ENCODE data around the gene LRRTM4. TPM values are rescaled to one million over a fixed set of nuclear protein-coding genes. Genes with fewer than 3 reads are reported as not detected.

LRRTM4 gene
- total and polyA plus RNA-seq, 2 of the 13 experiments (the other 11 are each of a cell fraction or from before 2014, with no cell fraction given), result 1.2 TPM

DNA sequence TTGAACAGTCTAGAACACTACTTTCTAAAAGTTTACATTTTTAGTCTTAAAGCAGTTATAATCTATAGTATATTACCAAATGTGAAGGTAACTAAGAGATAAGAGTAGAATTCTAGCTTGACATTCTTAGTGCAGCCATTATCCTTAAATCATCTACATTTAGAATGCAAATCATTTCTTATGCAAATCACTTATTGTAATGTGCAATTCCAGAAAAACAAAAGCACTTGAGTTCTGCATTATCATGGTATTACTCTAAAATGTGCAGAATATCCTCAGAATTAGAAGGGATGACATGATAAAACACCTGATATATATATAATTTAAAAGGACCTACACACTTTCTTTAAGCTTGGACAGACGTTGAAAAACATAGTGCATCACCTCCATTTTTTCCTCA lies 712 bp upstream of the LRRTM4 start (continued):
- TF ChIP-seq ZUFSP (CRISPR knock-in tag; IDR thresholded peaks at IDR 0.05; ENCODE audit: borderline replicate concordance), result no peak
- TF ChIP-seq XRCC5 (optimal IDR thresholded peaks at IDR 0.05; ENCODE audit: low read length), result no peak

DNA sequence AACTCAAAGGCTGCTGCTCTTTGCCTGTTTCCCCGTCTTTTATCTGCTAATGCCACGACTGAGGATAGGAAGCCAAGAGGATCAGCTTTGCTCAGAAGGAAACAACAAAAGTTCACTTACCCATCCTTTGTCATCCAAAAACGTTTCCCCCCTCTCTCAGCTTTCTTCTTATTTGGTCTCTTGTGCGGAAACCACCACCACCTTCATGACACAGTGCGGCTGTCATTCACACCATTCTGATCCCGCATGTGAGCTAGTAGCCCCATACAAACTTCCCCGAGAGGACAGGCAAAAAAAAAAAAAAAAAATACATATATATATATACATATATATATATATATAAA lies 656 bp downstream of the LRRTM4 start:
- H3K4me2 ChIP-seq (ENCODE audit: low read depth, low read length), result no peak overlapping the region
- DNase-seq (ENCODE audit: low spot score) (no peak), ATAC-seq (no peak), FAIRE-seq (no peak)
- H3K4me3 ChIP-seq (replicated peaks in 1 of 3; ENCODE audit: insufficient read depth in 1 of 3, low read depth in 2 of 3, low read length in 3 of 3), result no peak overlapping the region
- no peak overlapping the region for H3K9ac ChIP-seq (ENCODE audit: insufficient read depth, low read depth, low read length)
- intact Hi-C loops (cut with micrococcal nuclease; ENCODE audit: unreplicated experiment) (no loop called here), in situ Hi-C loops (cut with HindIII; ENCODE audit: extremely low pct_ligation_motif_present, low pct_unique_long_range_greater_than_20kb) (no loop called here)
- ChIA-PET CTCF (ENCODE audit: low intra/inter-chr PET ratio, low total read pairs) (no interaction called here), POLR2A (no interaction called here)
- peaks cover 0 to 12% of the 10 kb centered on the region in 2 experiments; a peak in 1 of 5 replicates for H3K27me3 ChIP-seq (ENCODE audit: control insufficient read depth in 1 of 2, insufficient read depth in 2 of 2, low read length in 2 of 2)
- H2AFZ ChIP-seq (ENCODE audit: low read length), result no peak overlapping the region
- BruUV-seq (replicated peaks), result no TSS peak
- no peaks in the 10 kb centered on the region for H3K36me3 ChIP-seq (replicated peaks in 1 of 2; ENCODE audit: control insufficient read depth in 1 of 2, insufficient read depth in 2 of 2, low read length in 2 of 2)
- H3K4me1 ChIP-seq (ENCODE audit: insufficient read depth, low read length), result no peaks in the 10 kb centered on the region
- no peak for TF ChIP-seq ZNF263 (CRISPR knock-in tag; IDR thresholded peaks at IDR 0.05)
- TF ChIP-seq EHMT2 (IDR thresholded peaks at IDR 0.05; ENCODE audit: borderline replicate concordance, low read depth, low read length), result no peak
- no peak for TF ChIP-seq MED8 (CRISPR knock-in tag; IDR thresholded peaks at IDR 0.05; ENCODE audit: insufficient replicate concordance)
- TF ChIP-seq, protein P1, sequence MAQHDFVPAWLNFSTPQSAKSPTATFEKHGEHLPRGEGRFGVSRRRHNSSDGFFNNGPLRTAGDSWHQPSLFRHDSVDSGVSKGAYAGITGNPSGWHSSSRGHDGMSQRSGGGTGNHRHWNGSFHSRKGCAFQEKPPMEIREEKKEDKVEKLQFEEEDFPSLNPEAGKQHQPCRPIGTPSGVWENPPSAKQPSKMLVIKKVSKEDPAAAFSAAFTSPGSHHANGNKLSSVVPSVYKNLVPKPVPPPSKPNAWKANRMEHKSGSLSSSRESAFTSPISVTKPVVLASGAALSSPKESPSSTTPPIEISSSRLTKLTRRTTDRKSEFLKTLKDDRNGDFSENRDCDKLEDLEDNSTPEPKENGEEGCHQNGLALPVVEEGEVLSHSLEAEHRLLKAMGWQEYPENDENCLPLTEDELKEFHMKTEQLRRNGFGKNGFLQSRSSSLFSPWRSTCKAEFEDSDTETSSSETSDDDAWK (CRISPR knock-in tag; IDR thresholded peaks at IDR 0.05), result no peak
- TF ChIP-seq, protein P2, sequence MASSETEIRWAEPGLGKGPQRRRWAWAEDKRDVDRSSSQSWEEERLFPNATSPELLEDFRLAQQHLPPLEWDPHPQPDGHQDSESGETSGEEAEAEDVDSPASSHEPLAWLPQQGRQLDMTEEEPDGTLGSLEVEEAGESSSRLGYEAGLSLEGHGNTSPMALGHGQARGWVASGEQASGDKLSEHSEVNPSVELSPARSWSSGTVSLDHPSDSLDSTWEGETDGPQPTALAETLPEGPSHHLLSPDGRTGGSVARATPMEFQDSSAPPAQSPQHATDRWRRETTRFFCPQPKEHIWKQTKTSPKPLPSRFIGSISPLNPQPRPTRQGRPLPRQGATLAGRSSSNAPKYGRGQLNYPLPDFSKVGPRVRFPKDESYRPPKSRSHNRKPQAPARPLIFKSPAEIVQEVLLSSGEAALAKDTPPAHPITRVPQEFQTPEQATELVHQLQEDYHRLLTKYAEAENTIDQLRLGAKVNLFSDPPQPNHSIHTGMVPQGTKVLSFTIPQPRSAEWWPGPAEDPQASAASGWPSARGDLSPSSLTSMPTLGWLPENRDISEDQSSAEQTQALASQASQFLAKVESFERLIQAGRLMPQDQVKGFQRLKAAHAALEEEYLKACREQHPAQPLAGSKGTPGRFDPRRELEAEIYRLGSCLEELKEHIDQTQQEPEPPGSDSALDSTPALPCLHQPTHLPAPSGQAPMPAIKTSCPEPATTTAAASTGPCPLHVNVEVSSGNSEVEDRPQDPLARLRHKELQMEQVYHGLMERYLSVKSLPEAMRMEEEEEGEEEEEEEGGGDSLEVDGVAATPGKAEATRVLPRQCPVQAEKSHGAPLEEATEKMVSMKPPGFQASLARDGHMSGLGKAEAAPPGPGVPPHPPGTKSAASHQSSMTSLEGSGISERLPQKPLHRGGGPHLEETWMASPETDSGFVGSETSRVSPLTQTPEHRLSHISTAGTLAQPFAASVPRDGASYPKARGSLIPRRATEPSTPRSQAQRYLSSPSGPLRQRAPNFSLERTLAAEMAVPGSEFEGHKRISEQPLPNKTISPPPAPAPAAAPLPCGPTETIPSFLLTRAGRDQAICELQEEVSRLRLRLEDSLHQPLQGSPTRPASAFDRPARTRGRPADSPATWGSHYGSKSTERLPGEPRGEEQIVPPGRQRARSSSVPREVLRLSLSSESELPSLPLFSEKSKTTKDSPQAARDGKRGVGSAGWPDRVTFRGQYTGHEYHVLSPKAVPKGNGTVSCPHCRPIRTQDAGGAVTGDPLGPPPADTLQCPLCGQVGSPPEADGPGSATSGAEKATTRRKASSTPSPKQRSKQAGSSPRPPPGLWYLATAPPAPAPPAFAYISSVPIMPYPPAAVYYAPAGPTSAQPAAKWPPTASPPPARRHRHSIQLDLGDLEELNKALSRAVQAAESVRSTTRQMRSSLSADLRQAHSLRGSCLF (CRISPR knock-in tag; IDR thresholded peaks at IDR 0.05; ENCODE audit: borderline replicate concordance), result no peak
- TF ChIP-seq NR1H2 (CRISPR knock-in tag; IDR thresholded peaks at IDR 0.05; ENCODE audit: borderline replicate concordance, low read depth), result no peak
- no peak for TF ChIP-seq THAP11 (CRISPR knock-in tag; IDR thresholded peaks at IDR 0.05)
- no peak for TF ChIP-seq ZBTB38 (CRISPR knock-in tag; IDR thresholded peaks at IDR 0.05)
- no peak for TF ChIP-seq KAT2B (IDR thresholded peaks at IDR 0.05; ENCODE audit: borderline replicate concordance, low read depth, low read length)
- no peak for TF ChIP-seq MEIS2 (CRISPR knock-in tag; IDR thresholded peaks at IDR 0.05)
- no peak for TF ChIP-seq ZNF597 (CRISPR knock-in tag; IDR thresholded peaks at IDR 0.05)
- no peak for TF ChIP-seq ZNF644 (CRISPR knock-in tag; IDR thresholded peaks at IDR 0.05; ENCODE audit: low read depth)
- TF ChIP-seq ZNF550 (CRISPR knock-in tag; IDR thresholded peaks at IDR 0.05; ENCODE audit: borderline replicate concordance), result no peak
- TF ChIP-seq U2AF2 (IDR thresholded peaks at IDR 0.05; ENCODE audit: low read depth, low read length), result no peak
- no peaks in the 10 kb centered on the region for H4K20me1 ChIP-seq (ENCODE audit: insufficient read depth, low read length)
- no peaks in the 10 kb centered on the region for H3K79me2 ChIP-seq (ENCODE audit: insufficient read depth, low read length)
- WGBS (ENCODE audit: low lambda C conversion rate), result 35% methylated on average over 7 of the region's 7 CpGs
- no peaks in the 10 kb centered on the region for H3K9me3 ChIP-seq (ENCODE audit: low read length)
- no peak overlapping the region for H3K27ac ChIP-seq (ENCODE audit: extremely low read length, insufficient read depth, low read length)
